ENCODE results near the gene PKD1.

DNA sequence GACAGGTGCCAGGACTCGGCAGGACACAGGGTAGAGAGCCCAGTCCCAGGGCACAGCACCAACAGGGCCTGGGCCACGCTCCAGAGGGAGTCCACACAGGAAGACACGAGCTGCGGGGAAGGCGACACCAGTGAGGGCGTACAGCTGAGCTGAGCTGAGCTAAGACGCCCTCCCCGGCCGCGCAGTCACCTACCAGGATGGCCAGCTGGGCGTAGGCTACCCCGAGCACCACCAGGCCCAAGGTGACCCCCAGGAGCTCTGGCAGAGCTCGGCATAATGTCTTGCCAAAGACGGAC lies 45.3 kb downstream of the PKD1 start:
- TF ChIP-seq POLR2AphosphoS5 (IDR thresholded peaks at IDR 0.05; ENCODE audit: low read depth, low read length) (no peak), ZFP41 (CRISPR knock-in tag; IDR thresholded peaks at IDR 0.05; ENCODE audit: borderline replicate concordance) (no peak), KDM4B (CRISPR knock-in tag; IDR thresholded peaks at IDR 0.05) (no peak), MLLT10 (CRISPR knock-in tag; IDR thresholded peaks at IDR 0.05) (no peak), ZNF335 (CRISPR knock-in tag; IDR thresholded peaks at IDR 0.05) (no peak), MXD4 (CRISPR knock-in tag; IDR thresholded peaks at IDR 0.05) (no peak), ZNF569 (CRISPR knock-in tag; IDR thresholded peaks at IDR 0.05; ENCODE audit: borderline replicate concordance) (no peak), POLR2A (IDR thresholded peaks at IDR 0.05; ENCODE audit: insufficient read depth in 1 of 2, low read depth in 2 of 2, low read length in 2 of 2) (no peak), TAF1 (CRISPR knock-in tag; IDR thresholded peaks at IDR 0.05) (no peak), FOXP1 (IDR thresholded peaks at IDR 0.05) (no peak), FOXP1 (CRISPR knock-in tag; IDR thresholded peaks at IDR 0.05) (no peak), ZNF570 (CRISPR knock-in tag; IDR thresholded peaks at IDR 0.05; ENCODE audit: borderline replicate concordance) (no peak)
- TF ChIP-seq, protein P1, sequence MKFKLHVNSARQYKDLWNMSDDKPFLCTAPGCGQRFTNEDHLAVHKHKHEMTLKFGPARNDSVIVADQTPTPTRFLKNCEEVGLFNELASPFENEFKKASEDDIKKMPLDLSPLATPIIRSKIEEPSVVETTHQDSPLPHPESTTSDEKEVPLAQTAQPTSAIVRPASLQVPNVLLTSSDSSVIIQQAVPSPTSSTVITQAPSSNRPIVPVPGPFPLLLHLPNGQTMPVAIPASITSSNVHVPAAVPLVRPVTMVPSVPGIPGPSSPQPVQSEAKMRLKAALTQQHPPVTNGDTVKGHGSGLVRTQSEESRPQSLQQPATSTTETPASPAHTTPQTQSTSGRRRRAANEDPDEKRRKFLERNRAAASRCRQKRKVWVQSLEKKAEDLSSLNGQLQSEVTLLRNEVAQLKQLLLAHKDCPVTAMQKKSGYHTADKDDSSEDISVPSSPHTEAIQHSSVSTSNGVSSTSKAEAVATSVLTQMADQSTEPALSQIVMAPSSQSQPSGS (CRISPR knock-in tag; IDR thresholded peaks at IDR 0.05): no peak
- TF ChIP-seq, protein P2, sequence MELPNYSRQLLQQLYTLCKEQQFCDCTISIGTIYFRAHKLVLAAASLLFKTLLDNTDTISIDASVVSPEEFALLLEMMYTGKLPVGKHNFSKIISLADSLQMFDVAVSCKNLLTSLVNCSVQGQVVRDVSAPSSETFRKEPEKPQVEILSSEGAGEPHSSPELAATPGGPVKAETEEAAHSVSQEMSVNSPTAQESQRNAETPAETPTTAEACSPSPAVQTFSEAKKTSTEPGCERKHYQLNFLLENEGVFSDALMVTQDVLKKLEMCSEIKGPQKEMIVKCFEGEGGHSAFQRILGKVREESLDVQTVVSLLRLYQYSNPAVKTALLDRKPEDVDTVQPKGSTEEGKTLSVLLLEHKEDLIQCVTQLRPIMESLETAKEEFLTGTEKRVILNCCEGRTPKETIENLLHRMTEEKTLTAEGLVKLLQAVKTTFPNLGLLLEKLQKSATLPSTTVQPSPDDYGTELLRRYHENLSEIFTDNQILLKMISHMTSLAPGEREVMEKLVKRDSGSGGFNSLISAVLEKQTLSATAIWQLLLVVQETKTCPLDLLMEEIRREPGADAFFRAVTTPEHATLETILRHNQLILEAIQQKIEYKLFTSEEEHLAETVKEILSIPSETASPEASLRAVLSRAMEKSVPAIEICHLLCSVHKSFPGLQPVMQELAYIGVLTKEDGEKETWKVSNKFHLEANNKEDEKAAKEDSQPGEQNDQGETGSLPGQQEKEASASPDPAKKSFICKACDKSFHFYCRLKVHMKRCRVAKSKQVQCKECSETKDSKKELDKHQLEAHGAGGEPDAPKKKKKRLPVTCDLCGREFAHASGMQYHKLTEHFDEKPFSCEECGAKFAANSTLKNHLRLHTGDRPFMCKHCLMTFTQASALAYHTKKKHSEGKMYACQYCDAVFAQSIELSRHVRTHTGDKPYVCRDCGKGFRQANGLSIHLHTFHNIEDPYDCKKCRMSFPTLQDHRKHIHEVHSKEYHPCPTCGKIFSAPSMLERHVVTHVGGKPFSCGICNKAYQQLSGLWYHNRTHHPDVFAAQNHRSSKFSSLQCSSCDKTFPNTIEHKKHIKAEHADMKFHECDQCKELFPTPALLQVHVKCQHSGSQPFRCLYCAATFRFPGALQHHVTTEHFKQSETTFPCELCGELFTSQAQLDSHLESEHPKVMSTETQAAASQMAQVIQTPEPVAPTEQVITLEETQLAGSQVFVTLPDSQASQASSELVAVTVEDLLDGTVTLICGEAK (IDR thresholded peaks at IDR 0.05): no peak
- TF ChIP-seq, protein P2 (CRISPR knock-in tag; IDR thresholded peaks at IDR 0.05): no peak
